ENCODE data around the gene TESK1.
"Not testable (repeated sequence)": the region's sequence is repeated elsewhere in the genome, so short reads cannot be mapped to it uniquely, and the experiment has no call there.

TESK1 gene

DNA sequence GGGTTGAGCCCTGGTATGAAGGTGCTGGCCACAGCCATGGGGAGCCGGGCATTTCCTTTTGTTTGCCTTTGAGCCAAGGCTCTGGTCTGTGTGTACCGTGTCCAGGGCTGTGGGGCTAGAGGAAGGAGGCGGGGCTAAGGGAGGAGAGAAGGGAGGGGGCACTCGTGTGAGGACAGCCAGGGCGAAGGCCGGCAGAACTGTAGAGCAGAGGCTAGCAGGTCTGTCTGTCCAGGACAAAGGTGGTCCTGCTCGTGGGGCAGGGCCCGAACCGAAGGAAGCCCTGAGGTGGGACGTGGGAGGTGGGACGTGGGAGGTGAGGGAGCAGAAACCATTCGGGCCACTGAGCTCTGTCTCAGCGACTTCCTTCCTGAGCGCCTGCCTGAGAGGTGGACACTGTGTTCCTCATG, 41.3 kb upstream of the TESK1 start:
- Histone ChIP-seq H3K36me3 (ENCODE audit: control insufficient read depth in 2 of 2, insufficient read depth in 2 of 2, low read length in 2 of 2) (peaks cover 9 to 19% of the 10 kb centered on the region in 2 donors), H3K4me1 (ENCODE audit: control insufficient read depth, insufficient read depth, low read length) (peaks cover 35% of the 10 kb centered on the region), H3K27ac (ENCODE audit: low read length) (peak overlapping the region; percentile 86), H3K9ac (ENCODE audit: low read length in 2 of 2) (peak overlapping the region; percentile 59 to 69), H3K9me3 (ENCODE audit: control insufficient read depth in 2 of 2, low read length in 2 of 2) (no peaks in the 10 kb centered on the region), H3K4me3 (ENCODE audit: low read length in 2 of 2) (peak overlapping the region; percentile 36 to 61), H3K27me3 (ENCODE audit: control insufficient read depth in 1 of 2, insufficient read depth in 2 of 2, low read length in 2 of 2) (no peaks in the 10 kb centered on the region)

GRCh38 chr9:35564658-35565061, 40.4 kb upstream of the TESK1 start:
- Histone ChIP-seq H3K27ac (ENCODE audit: low read length) (peak overlapping the region; percentile 86), H3K9me3 (ENCODE audit: control insufficient read depth in 2 of 2, low read length in 2 of 2) (no peaks in the 10 kb centered on the region), H3K4me3 (ENCODE audit: low read length in 2 of 2) (no peak overlapping the region), H3K36me3 (ENCODE audit: control insufficient read depth in 2 of 2, insufficient read depth in 2 of 2, low read length in 2 of 2) (peaks cover 5 to 16% of the 10 kb centered on the region in 2 donors), H3K27me3 (ENCODE audit: control insufficient read depth in 1 of 2, insufficient read depth in 2 of 2, low read length in 2 of 2) (no peaks in the 10 kb centered on the region), H3K4me1 (ENCODE audit: control insufficient read depth, insufficient read depth, low read length) (peaks cover 35% of the 10 kb centered on the region), H3K9ac (ENCODE audit: low read length in 2 of 2) (no peak overlapping the region)

DNA sequence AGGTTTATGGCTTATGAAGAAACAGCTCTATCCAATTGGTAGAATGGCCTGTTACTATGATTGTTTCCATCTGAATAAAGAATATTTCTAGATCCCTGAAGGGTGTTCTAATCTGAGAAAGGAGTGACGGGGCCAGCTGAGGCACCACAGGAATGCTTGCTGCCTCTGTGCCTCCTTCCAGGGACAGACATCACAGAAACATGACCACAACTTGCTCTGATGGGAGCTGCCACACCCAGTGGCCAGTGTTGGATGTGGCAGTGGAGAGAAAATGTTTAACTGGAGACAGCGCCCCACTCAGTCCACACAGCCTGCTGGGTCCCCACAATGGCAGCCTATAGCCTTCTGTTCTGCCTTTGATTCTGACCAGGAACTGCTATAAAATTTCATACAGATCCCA, 38.6 kb upstream of the TESK1 start:
- Histone ChIP-seq H3K4me3 (ENCODE audit: low read length in 2 of 2) (no peak overlapping the region), H3K9ac (ENCODE audit: low read length in 2 of 2) (no peak overlapping the region), H3K9me3 (ENCODE audit: control insufficient read depth in 2 of 2, low read length in 2 of 2) (no peaks in the 10 kb centered on the region), H3K27ac (ENCODE audit: low read length) (no peak overlapping the region), H3K4me1 (ENCODE audit: control insufficient read depth, insufficient read depth, low read length) (peaks cover 34% of the 10 kb centered on the region), H3K36me3 (ENCODE audit: control insufficient read depth in 2 of 2, insufficient read depth in 2 of 2, low read length in 2 of 2) (peaks cover 0 to 4% of the 10 kb centered on the region in 2 donors), H3K27me3 (ENCODE audit: control insufficient read depth in 1 of 2, insufficient read depth in 2 of 2, low read length in 2 of 2) (no peaks in the 10 kb centered on the region)

GRCh38 chr9:35568196-35568595, 36.9 kb upstream of the TESK1 start:
- Histone ChIP-seq H3K4me1 (ENCODE audit: control insufficient read depth, insufficient read depth, low read length) (peaks cover 21% of the 10 kb centered on the region), H3K9me3 (ENCODE audit: control insufficient read depth in 2 of 2, low read length in 2 of 2) (no peaks in the 10 kb centered on the region), H3K4me3 (ENCODE audit: low read length in 2 of 2) (no peak overlapping the region), H3K36me3 (ENCODE audit: control insufficient read depth in 2 of 2, insufficient read depth in 2 of 2, low read length in 2 of 2) (no peaks in the 10 kb centered on the region), H3K27me3 (ENCODE audit: control insufficient read depth in 1 of 2, insufficient read depth in 2 of 2, low read length in 2 of 2) (no peaks in the 10 kb centered on the region), H3K27ac (ENCODE audit: low read length) (no peak overlapping the region), H3K9ac (ENCODE audit: low read length in 2 of 2) (no peak overlapping the region)

GRCh38 chr9:35569206-35569605, 35.9 kb upstream of the TESK1 start:
- H3K9ac ChIP-seq (ENCODE audit: low read length in 2 of 2) = no peak overlapping the region
- no peaks in the 10 kb centered on the region for H3K27me3 ChIP-seq (ENCODE audit: control insufficient read depth in 1 of 2, insufficient read depth in 2 of 2, low read length in 2 of 2)
- H3K36me3 ChIP-seq (ENCODE audit: control insufficient read depth in 2 of 2, insufficient read depth in 2 of 2, low read length in 2 of 2) = no peaks in the 10 kb centered on the region
- peaks cover 11% of the 10 kb centered on the region for H3K4me1 ChIP-seq (ENCODE audit: control insufficient read depth, insufficient read depth, low read length)
- H3K9me3 ChIP-seq (ENCODE audit: control insufficient read depth in 2 of 2, low read length in 2 of 2) = no peaks in the 10 kb centered on the region
- H3K27ac ChIP-seq (ENCODE audit: low read length) = no peak overlapping the region
- no peak overlapping the region for H3K4me3 ChIP-seq (ENCODE audit: low read length in 2 of 2)

- Histone ChIP-seq H3K27ac (ENCODE audit: low read length) (no peak overlapping the region), H3K9me3 (ENCODE audit: control insufficient read depth in 2 of 2, low read length in 2 of 2) (no peaks in the 10 kb centered on the region), H3K4me3 (ENCODE audit: low read length in 2 of 2) (no peak overlapping the region), H3K4me1 (ENCODE audit: control insufficient read depth, insufficient read depth, low read length) (no peaks in the 10 kb centered on the region), H3K9ac (ENCODE audit: low read length in 2 of 2) (no peak overlapping the region), H3K36me3 (ENCODE audit: control insufficient read depth in 2 of 2, insufficient read depth in 2 of 2, low read length in 2 of 2) (no peaks in the 10 kb centered on the region), H3K27me3 (ENCODE audit: control insufficient read depth in 1 of 2, insufficient read depth in 2 of 2, low read length in 2 of 2) (no peaks in the 10 kb centered on the region)
These were observed 34.2 kb upstream of the TESK1 start for GRCh38 chr9:35570709-35571504.

- no peaks in the 10 kb centered on the region for H3K27me3 ChIP-seq (ENCODE audit: control insufficient read depth in 1 of 2, insufficient read depth in 2 of 2, low read length in 2 of 2)
- H3K9ac ChIP-seq (ENCODE audit: low read length in 2 of 2) = no peak overlapping the region
- no peaks in the 10 kb centered on the region for H3K4me1 ChIP-seq (ENCODE audit: control insufficient read depth, insufficient read depth, low read length)
- H3K36me3 ChIP-seq (ENCODE audit: control insufficient read depth in 2 of 2, insufficient read depth in 2 of 2, low read length in 2 of 2) = no peaks in the 10 kb centered on the region
- H3K4me3 ChIP-seq (ENCODE audit: low read length in 2 of 2) = no peak overlapping the region
- no peaks in the 10 kb centered on the region for H3K9me3 ChIP-seq (ENCODE audit: control insufficient read depth in 2 of 2, low read length in 2 of 2)
- H3K27ac ChIP-seq (ENCODE audit: low read length) = no peak overlapping the region
These were observed 30.4 kb upstream of the TESK1 start for GRCh38 chr9:35574578-35575122.

DNA sequence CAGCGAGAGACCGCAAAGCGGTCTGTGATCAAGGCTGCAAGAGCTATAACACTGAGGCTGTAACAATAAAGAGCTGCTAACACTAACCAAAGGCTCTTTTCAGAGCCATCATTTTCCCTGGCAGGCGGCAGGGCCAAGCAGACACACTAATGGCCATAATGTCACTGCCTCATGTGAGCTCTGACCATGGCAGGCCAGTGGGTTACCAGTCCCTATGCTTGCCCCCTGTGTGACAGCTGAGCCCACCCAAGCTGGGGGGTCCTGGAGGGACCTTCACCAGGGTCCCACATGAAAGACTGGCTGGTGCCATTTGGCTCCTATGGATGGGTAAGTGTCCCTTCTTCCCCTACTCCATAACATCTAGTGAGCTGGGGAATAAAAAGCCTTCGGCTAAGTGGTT, 29.6 kb upstream of the TESK1 start:
- Histone ChIP-seq H3K4me1 (ENCODE audit: control insufficient read depth, insufficient read depth, low read length) (no peaks in the 10 kb centered on the region), H3K9me3 (ENCODE audit: control insufficient read depth in 2 of 2, low read length in 2 of 2) (peaks cover 0 to 4% of the 10 kb centered on the region in 2 donors), H3K9ac (ENCODE audit: low read length in 2 of 2) (no peak overlapping the region), H3K4me3 (ENCODE audit: low read length in 2 of 2) (no peak overlapping the region), H3K27me3 (ENCODE audit: control insufficient read depth in 1 of 2, insufficient read depth in 2 of 2, low read length in 2 of 2) (no peaks in the 10 kb centered on the region), H3K27ac (ENCODE audit: low read length) (no peak overlapping the region), H3K36me3 (ENCODE audit: control insufficient read depth in 2 of 2, insufficient read depth in 2 of 2, low read length in 2 of 2) (no peaks in the 10 kb centered on the region)

DNA sequence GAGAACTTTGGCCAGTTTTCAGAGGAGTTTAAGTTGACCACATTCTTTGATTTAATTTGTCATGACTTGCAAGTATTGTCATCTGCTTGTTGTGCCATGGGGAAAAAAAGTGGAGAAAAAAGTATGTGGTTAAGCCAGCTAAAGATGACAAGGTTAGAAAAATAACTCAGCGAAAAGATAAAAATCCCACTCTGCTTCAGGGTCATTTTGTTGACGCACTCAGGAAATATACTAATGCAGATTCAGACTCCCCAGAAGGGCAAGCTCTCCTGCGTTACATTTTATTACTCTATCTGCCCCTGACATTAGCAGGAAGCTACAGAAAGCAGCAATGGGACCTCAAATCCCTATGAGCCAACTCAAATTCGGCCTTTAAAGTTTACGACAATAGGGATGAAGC, 27.6 kb upstream of the TESK1 start:
- Histone ChIP-seq H3K36me3 (ENCODE audit: control insufficient read depth in 2 of 2, insufficient read depth in 2 of 2, low read length in 2 of 2) (no peaks in the 10 kb centered on the region), H3K9ac (ENCODE audit: low read length in 2 of 2) (no peak overlapping the region), H3K4me1 (ENCODE audit: control insufficient read depth, insufficient read depth, low read length) (no peaks in the 10 kb centered on the region), H3K4me3 (ENCODE audit: low read length in 2 of 2) (no peak overlapping the region), H3K9me3 (ENCODE audit: control insufficient read depth in 2 of 2, low read length in 2 of 2) (peaks cover 0 to 4% of the 10 kb centered on the region in 2 donors), H3K27me3 (ENCODE audit: control insufficient read depth in 1 of 2, insufficient read depth in 2 of 2, low read length in 2 of 2) (no peaks in the 10 kb centered on the region), H3K27ac (ENCODE audit: low read length) (no peak overlapping the region)

GRCh38 chr9:35579130-35579529, 25.9 kb upstream of the TESK1 start:
- Histone ChIP-seq H3K27ac (ENCODE audit: low read length) (no peak overlapping the region), H3K27me3 (ENCODE audit: control insufficient read depth in 1 of 2, insufficient read depth in 2 of 2, low read length in 2 of 2) (no peaks in the 10 kb centered on the region), H3K36me3 (ENCODE audit: control insufficient read depth in 2 of 2, insufficient read depth in 2 of 2, low read length in 2 of 2) (no peaks in the 10 kb centered on the region), H3K9me3 (ENCODE audit: control insufficient read depth in 2 of 2, low read length in 2 of 2) (peaks cover 0 to 4% of the 10 kb centered on the region in 2 donors), H3K9ac (ENCODE audit: low read length in 2 of 2) (no peak overlapping the region), H3K4me3 (ENCODE audit: low read length in 2 of 2) (no peak overlapping the region), H3K4me1 (ENCODE audit: control insufficient read depth, insufficient read depth, low read length) (no peaks in the 10 kb centered on the region)

- H3K9me3 ChIP-seq (ENCODE audit: control insufficient read depth in 2 of 2, low read length in 2 of 2); H3K27ac ChIP-seq (ENCODE audit: low read length); H3K9ac ChIP-seq (ENCODE audit: low read length in 2 of 2); H3K36me3 ChIP-seq (ENCODE audit: control insufficient read depth in 2 of 2, insufficient read depth in 2 of 2, low read length in 2 of 2); H3K27me3 ChIP-seq (ENCODE audit: control insufficient read depth in 1 of 2, insufficient read depth in 2 of 2, low read length in 2 of 2); H3K4me1 ChIP-seq (ENCODE audit: control insufficient read depth, insufficient read depth, low read length); H3K4me3 ChIP-seq (ENCODE audit: low read length in 2 of 2): not testable (repeated sequence)
These were observed 25.3 kb upstream of the TESK1 start for GRCh38 chr9:35579659-35580227.
